ENCODE results near the gene ATP23. TPM values are rescaled to one million over a fixed set of nuclear protein-coding genes. Genes with fewer than 3 reads are reported as not detected.
A peak's percentile ranks its signal among the peaks of the same experiment; 100 is the strongest.

Gene ATP23, protein sequence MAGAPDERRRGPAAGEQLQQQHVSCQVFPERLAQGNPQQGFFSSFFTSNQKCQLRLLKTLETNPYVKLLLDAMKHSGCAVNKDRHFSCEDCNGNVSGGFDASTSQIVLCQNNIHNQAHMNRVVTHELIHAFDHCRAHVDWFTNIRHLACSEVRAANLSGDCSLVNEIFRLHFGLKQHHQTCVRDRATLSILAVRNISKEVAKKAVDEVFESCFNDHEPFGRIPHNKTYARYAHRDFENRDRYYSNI
- 7.4 TPM for total RNA-seq
- long read RNA-seq, transcript ATP23-201 (6 exons, 1,245 nt), result major isoform, 9 of 10 reads
- long read RNA-seq, partial matches to known transcripts, result 0 of 10 reads
- long read RNA-seq, other reads (novel, unspliced or antisense), result 1 of 10 reads

DNA sequence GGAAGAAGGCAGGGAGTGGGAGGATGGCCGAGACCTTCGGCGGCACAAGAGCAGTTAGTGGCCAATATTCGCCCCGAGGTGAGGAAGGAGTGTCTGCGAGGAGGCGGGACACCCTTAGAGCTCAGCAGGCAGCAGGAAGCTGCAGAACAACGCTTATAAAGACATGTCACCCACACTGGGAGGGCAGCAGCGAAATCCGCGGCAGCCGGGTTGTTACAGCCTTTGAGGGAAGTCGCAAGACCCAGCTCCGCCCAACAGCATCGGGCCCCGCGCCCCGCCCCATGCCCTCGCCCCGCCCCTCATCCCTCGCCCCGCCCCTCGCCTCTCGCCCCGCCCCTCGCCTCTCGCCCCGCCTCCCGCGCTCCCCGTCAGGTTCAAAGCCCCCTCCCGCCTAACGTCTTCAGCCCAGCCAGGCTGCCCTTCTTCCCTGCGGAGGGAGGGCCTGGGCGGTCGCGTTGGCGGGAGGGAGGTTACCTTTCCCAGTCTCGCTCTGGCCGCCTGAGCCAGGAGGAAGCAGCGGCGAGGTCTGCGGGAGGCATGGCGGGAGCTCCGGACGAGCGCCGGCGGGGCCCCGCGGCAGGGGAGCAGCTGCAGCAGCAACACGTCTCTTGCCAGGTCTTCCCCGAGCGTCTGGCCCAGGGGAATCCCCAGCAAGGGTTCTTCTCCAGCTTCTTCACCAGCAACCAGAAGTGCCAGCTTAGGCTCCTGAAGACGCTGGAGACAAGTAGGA lies at the start of gene ATP23:
ATP23 (plus strand) TSS at position 403 of the 730 bp plus-strand sequence; CDS start at position 538, 135 bp downstream.
- H3K9me3 ChIP-seq (replicated peaks), result no peaks in the 10 kb centered on the region
- TF ChIP-seq, protein P1, sequence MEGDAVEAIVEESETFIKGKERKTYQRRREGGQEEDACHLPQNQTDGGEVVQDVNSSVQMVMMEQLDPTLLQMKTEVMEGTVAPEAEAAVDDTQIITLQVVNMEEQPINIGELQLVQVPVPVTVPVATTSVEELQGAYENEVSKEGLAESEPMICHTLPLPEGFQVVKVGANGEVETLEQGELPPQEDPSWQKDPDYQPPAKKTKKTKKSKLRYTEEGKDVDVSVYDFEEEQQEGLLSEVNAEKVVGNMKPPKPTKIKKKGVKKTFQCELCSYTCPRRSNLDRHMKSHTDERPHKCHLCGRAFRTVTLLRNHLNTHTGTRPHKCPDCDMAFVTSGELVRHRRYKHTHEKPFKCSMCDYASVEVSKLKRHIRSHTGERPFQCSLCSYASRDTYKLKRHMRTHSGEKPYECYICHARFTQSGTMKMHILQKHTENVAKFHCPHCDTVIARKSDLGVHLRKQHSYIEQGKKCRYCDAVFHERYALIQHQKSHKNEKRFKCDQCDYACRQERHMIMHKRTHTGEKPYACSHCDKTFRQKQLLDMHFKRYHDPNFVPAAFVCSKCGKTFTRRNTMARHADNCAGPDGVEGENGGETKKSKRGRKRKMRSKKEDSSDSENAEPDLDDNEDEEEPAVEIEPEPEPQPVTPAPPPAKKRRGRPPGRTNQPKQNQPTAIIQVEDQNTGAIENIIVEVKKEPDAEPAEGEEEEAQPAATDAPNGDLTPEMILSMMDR (IDR thresholded peaks at IDR 0.05; ENCODE audit: borderline replicate concordance), result no peak
- no peaks in the 10 kb centered on the region for H3K27me3 ChIP-seq (ENCODE audit: low read depth)
- H3K27ac ChIP-seq (replicated peaks), result peak within 1 kb of the TSS; percentile 93
- DNase-seq, result peak; percentile 89
- H3K4me1 ChIP-seq, result peaks cover 22% of the 10 kb centered on the region
- H3K36me3 ChIP-seq, result no peaks in the 10 kb centered on the region
- H3K4me3 ChIP-seq, result peak within 1 kb of the TSS; percentile 83
- intact Hi-C loops (cut with micrococcal nuclease), result no loop called here

DNA sequence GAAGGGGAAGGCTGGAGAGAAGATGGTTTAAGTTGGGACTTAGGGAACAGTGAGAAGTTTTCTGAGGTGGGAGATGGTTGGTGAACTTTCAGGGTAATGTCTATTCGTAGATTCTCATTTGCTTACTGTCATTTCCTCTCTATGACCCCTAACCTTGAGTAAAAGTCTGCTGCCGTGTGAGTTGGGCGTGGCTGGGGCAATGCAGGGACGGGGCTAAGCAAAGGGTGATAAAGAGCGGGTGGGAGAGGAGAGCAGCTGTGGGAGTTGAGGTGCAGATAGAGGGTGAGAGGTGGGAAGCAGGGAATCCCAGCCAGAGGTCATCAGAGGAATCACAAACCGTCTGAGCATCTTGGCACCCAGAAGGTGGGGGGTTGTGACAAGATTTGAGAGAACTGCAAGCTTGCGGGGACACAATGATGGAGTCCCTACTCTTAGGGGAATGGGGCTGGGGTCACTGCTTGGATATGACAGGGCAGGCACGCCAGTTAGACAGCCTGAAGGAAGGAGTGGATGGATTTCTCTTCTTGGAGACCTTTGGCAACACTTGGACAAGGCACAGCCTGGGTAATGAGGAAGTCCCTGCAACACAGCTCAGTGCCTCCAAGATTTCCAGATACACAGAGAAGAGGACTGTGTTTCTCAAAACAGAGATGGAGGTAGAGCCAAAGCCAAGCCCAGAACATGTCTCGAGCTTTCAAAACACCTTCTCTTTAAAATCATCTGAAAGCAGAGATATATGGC lies 49.0 kb upstream of the ATP23 start:
- intact Hi-C loops (cut with micrococcal nuclease), result no loop called here
- H3K9me3 ChIP-seq (replicated peaks), result no peaks in the 10 kb centered on the region
- no peaks in the 10 kb centered on the region for H3K27me3 ChIP-seq (ENCODE audit: low read depth)
- H3K4me1 ChIP-seq, result peaks cover 96% of the 10 kb centered on the region
- H3K36me3 ChIP-seq, result no peaks in the 10 kb centered on the region
- TF ChIP-seq, protein P1 (IDR thresholded peaks at IDR 0.05; ENCODE audit: borderline replicate concordance), result no peak
- no peak for DNase-seq
- peak overlapping the region; percentile 98 for H3K27ac ChIP-seq (replicated peaks)
- H3K4me3 ChIP-seq, result no peak overlapping the region

DNA sequence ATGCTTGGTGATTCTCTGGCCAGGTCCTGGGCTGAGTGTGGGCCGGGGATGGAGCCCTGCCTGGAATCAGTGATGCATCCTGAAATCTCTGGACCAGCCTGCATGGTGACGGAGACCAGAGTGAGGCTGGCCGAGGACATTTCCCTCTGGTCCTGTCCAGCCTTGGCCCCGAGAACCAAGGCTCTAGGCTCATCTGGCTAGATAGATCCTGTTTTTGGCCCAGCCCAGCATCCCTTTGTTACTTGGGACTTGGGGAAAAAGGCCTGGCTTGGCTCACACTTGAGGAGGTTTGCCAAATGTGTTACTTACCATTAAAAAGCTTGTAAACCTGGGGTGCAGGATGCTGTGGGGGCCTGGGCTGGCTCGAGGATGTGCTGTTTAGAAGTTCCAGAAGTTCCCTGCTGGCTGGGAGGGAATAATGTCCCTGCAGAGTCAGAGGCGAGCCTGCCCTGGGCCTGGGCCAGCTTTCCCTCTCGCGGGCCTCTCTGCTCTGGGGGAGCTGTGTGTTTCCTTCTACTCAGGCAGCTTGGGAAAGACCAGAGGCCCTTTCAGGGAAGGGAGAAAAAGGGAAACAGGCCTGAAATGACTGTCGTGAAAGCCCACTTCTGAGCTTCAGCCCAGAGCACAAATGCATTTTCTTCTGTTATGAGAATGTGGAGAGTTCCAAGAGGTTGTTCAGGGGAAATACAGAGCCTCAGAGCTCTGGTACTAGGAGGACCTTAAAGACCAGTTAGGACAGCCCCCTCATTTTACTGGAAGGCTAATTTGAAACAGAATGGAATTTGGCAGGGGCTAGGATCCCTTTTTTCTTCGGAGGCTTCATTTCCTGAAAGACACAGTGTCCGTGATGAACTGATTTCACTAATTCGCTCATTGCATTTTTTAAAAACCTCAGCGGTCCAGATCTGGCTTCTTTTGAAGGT lies 47.7 kb upstream of the ATP23 start:
- TF ChIP-seq, protein P1 (IDR thresholded peaks at IDR 0.05; ENCODE audit: borderline replicate concordance), result peak; percentile 63
- intact Hi-C loops (cut with micrococcal nuclease), result no loop called here
- peak overlapping the region; percentile 43 for H3K4me3 ChIP-seq
- H3K27me3 ChIP-seq (ENCODE audit: low read depth), result no peaks in the 10 kb centered on the region
- peak overlapping the region; percentile 98 for H3K27ac ChIP-seq (replicated peaks)
- H3K36me3 ChIP-seq, result no peaks in the 10 kb centered on the region
- DNase-seq, result peak; percentile 93
- H3K9me3 ChIP-seq (replicated peaks), result no peaks in the 10 kb centered on the region
- H3K4me1 ChIP-seq, result peaks cover 97% of the 10 kb centered on the region

DNA sequence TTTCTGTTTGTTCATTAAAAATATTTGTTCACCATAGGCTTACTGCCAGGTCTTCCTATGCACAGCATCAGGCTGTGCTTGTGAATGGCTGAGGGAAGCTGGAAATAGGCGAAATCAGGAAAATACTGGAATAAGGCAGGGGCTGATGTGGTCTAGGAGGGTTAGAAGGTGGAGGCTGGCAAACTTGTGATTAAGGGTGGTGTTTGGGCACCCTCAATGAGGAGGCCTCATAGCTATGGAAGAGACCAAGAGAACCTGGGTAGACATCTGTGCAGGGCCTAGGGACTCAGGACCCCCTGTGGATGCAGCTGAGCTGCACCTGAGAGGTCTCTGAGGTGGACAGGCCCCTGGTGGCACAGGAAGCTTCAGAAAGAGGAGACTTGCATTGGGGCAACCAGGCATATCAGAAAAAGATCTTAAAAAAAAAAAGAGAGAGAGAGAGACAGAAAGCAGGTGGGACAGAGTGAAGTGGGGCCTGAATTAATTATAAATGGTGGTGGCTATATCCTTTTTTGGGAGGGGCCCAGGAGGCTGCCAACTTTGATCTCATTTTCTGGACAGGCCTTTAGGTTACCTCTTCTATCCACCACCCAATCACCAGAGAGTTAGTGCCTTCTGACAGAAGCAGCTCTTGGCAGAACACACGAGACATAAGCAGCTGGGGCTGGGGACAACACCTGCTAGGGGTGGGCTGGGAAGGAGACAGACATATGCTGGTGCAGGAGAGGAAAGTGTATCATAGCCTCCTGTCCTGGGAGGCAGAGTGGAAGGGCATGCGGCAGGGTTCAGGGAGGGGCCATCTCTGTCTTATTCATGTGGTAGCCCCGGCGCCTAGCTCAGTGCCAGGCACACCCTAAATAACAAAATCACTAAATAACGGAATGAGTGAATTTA lies 46.7 kb upstream of the ATP23 start:
- peaks cover 96% of the 10 kb centered on the region for H3K4me1 ChIP-seq
- no peaks in the 10 kb centered on the region for H3K36me3 ChIP-seq
- TF ChIP-seq, protein P1 (IDR thresholded peaks at IDR 0.05; ENCODE audit: borderline replicate concordance), result no peak
- H3K27me3 ChIP-seq (ENCODE audit: low read depth), result no peaks in the 10 kb centered on the region
- no peak for DNase-seq
- peak overlapping the region; percentile 43 for H3K4me3 ChIP-seq
- no peaks in the 10 kb centered on the region for H3K9me3 ChIP-seq (replicated peaks)
- intact Hi-C loops (cut with micrococcal nuclease), result loop anchor here (5.0 kb wide), 1 partner anchor 62 kb away; no protein-coding TSS in a partner anchor
- H3K27ac ChIP-seq (replicated peaks), result peak overlapping the region; percentile 98

Measured in left ventricle myocardium inferior (tissue), 1 donor.